Ishikawa (cell line): Measurements from ENCODE around the gene C2CD4D.

Experiments
- CEBPB ChIP-seq: IDR thresholded peaks from 2 replicates; pipeline ENCODE4 v1.6.1; 2012
- CREB1 ChIP-seq: IDR thresholded peaks from 2 replicates; pipeline ENCODE4 v1.6.1; 2012; ENCODE audit warnings: low read depth
- EGR1 ChIP-seq: IDR thresholded peaks from 2 replicates; pipeline ENCODE4 v1.6.1; 2012
- EP300 ChIP-seq: IDR thresholded peaks from 2 replicates; pipeline ENCODE4 v1.6.1; 2012; ENCODE audit warnings: borderline replicate concordance
- FOXM1 ChIP-seq: IDR thresholded peaks from 2 replicates; pipeline ENCODE4 v1.6.1; 2012; ENCODE audit warnings: low read depth, borderline replicate concordance
- MAX ChIP-seq: IDR thresholded peaks from 2 replicates; pipeline ENCODE4 v1.6.1; 2012
- NFIC ChIP-seq: IDR thresholded peaks from 2 replicates; pipeline ENCODE4 v1.6.1; 2012
- RAD21 ChIP-seq: IDR thresholded peaks from 2 replicates; pipeline ENCODE4 v1.6.1; 2012; ENCODE audit warnings: low read depth
- TAF1 ChIP-seq: IDR thresholded peaks from 2 replicates; pipeline ENCODE4 v1.6.1; 2012; ENCODE audit warnings: low read depth, mild to moderate bottlenecking
- TCF12 ChIP-seq: IDR thresholded peaks from 2 replicates; pipeline ENCODE4 v1.6.1; 2012; ENCODE audit warnings: low read depth
- TEAD4 ChIP-seq: IDR thresholded peaks from 2 replicates; pipeline ENCODE4 v1.6.1; 2012
- YY1 ChIP-seq: IDR thresholded peaks from 2 replicates; pipeline ENCODE4 v1.6.1; 2012; ENCODE audit warnings: low read depth
- ZBTB7A ChIP-seq: IDR thresholded peaks from 2 replicates; pipeline ENCODE4 v1.6.1; 2012; ENCODE audit warnings: low read depth
- TF ChIP-seq, protein P1 (sequence below): IDR thresholded peaks from 2 replicates; pipeline ENCODE4 v1.6.1; 2012
- TF ChIP-seq, protein P2 (sequence below): IDR thresholded peaks from 2 replicates; pipeline ENCODE4 v1.6.1; 2012; ENCODE audit warnings: low read depth, mild to moderate bottlenecking

The C2CD4D gene

GRCh38 chr1:151839457-151840403 lies at the start of gene C2CD4D:
TSS of gene C2CD4D (minus strand) at chr1:151839820. CDS start at chr1:151838989, 831 bp downstream.
- TF ChIP-seq, protein P1, sequence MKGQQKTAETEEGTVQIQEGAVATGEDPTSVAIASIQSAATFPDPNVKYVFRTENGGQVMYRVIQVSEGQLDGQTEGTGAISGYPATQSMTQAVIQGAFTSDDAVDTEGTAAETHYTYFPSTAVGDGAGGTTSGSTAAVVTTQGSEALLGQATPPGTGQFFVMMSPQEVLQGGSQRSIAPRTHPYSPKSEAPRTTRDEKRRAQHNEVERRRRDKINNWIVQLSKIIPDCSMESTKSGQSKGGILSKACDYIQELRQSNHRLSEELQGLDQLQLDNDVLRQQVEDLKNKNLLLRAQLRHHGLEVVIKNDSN: no peak
- TF ChIP-seq CEBPB (no peak), NFIC (no peak; the same call in 1 of the 2 replicates), EP300 (no peak), ZBTB7A (peak; percentile 34; the same call in 1 of the 2 replicates), YY1 (no peak), CREB1 (no peak), TCF12 (peak; percentile 27; the same call in 1 of the 2 replicates), FOXM1 (no peak), RAD21 (no peak), TEAD4 (no peak), TAF1 (peak; percentile 42; the same call in 1 of the 2 replicates), MAX (peak; percentile 77), EGR1 (no peak)
- TF ChIP-seq, protein P2, sequence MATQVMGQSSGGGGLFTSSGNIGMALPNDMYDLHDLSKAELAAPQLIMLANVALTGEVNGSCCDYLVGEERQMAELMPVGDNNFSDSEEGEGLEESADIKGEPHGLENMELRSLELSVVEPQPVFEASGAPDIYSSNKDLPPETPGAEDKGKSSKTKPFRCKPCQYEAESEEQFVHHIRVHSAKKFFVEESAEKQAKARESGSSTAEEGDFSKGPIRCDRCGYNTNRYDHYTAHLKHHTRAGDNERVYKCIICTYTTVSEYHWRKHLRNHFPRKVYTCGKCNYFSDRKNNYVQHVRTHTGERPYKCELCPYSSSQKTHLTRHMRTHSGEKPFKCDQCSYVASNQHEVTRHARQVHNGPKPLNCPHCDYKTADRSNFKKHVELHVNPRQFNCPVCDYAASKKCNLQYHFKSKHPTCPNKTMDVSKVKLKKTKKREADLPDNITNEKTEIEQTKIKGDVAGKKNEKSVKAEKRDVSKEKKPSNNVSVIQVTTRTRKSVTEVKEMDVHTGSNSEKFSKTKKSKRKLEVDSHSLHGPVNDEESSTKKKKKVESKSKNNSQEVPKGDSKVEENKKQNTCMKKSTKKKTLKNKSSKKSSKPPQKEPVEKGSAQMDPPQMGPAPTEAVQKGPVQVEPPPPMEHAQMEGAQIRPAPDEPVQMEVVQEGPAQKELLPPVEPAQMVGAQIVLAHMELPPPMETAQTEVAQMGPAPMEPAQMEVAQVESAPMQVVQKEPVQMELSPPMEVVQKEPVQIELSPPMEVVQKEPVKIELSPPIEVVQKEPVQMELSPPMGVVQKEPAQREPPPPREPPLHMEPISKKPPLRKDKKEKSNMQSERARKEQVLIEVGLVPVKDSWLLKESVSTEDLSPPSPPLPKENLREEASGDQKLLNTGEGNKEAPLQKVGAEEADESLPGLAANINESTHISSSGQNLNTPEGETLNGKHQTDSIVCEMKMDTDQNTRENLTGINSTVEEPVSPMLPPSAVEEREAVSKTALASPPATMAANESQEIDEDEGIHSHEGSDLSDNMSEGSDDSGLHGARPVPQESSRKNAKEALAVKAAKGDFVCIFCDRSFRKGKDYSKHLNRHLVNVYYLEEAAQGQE: no peak

- TF ChIP-seq RAD21 (peak; percentile 61; the same call in 1 of the 2 replicates), ZBTB7A (no peak)
These were observed 49.5 kb upstream of the C2CD4D start for GRCh38 chr1:151888972-151889570.

- no peak for TF ChIP-seq TAF1
- TF ChIP-seq, protein P1: no peak
- TF ChIP-seq ZBTB7A: no peak
- TF ChIP-seq NFIC: no peak
These were observed 47.4 kb upstream of the C2CD4D start for GRCh38 chr1:151887028-151887427.

DNA sequence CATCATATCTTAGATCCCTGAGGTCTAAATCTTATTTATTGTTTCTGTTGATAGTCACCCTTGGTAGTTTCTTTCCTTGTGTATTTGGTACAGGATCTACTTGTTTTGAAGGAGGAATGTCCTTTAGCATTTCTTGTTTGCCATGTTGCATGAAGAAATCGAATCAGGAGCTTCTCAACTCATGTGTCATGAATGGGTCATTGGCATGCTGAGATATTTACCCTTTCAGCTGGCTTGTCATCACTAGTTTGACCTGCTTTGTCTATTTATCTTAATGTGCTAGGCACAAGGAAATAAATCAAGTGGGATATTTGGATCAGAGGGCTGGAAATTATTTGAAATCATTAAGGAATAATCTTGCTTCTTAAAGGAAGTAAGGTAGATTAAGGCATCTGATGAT lies 45.9 kb upstream of the C2CD4D start:
- TF ChIP-seq YY1 (no peak), NFIC (no peak), EGR1 (no peak), ZBTB7A (no peak), RAD21 (no peak), TEAD4 (no peak)

GRCh38 chr1:151882466-151882865 lies 42.8 kb upstream of the C2CD4D start:
- TF ChIP-seq, protein P2: no peak
- TF ChIP-seq TEAD4 (no peak), MAX (no peak), ZBTB7A (no peak), CEBPB (no peak), TCF12 (no peak)

DNA sequence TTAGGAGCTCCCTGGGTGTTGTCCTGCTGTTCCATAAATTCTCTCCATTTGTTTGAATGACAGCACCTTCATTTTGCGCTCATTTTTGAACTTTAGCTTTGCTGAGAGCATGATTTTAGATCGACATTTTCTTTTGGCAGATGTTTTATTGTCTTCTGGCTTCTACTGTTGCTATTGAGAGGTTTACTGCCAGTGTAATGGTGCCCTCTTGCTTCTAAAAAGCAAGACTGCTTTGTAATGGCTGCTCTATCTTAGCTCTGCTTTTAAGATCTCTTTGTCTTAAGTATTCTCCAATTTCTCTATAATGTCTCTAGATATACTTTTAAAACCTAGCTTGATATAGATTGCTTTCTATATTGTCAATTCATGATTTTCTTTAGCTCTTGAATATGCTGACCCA lies 41.9 kb upstream of the C2CD4D start:
- TF ChIP-seq RAD21 (peak; percentile 34; the same call in 1 of the 2 replicates), EGR1 (no peak)
